ENCODE measurements around the gene PPM1K. TPM values are rescaled to one million over a fixed set of nuclear protein-coding genes. Genes with fewer than 3 reads are reported as not detected.

The PPM1K gene
- total RNA-seq, 4 donors from 2014 or later, result 7.8 to 10.5 (median 9.2) TPM

- no peak for TF ChIP-seq EP300 (IDR thresholded peaks at IDR 0.05)
- no peak for TF ChIP-seq CTCF (IDR thresholded peaks at IDR 0.05)
- Histone ChIP-seq H3K36me3 (no peaks in the 10 kb centered on the region), H3K9me3 (no peaks in the 10 kb centered on the region), H3K27me3 (no peaks in the 10 kb centered on the region), H3K4me3 (no peak overlapping the region), H3K27ac (no peak overlapping the region), H3K4me1 (no peaks in the 10 kb centered on the region)
- no peak for DNase-seq (ENCODE audit: low spot score in 2 of 2)
- 89% methylated on average over 8 of the region's 8 CpGs for WGBS
Observed at GRCh38 chr4:88276952-88277710, 7.2 kb downstream of the PPM1K start.

- no peak for DNase-seq (ENCODE audit: low spot score in 2 of 2)
- H3K27me3 ChIP-seq, result no peaks in the 10 kb centered on the region
- H3K36me3 ChIP-seq, result no peaks in the 10 kb centered on the region
- no peak overlapping the region for H3K4me3 ChIP-seq
- no peaks in the 10 kb centered on the region for H3K9me3 ChIP-seq
- no peaks in the 10 kb centered on the region for H3K4me1 ChIP-seq
- TF ChIP-seq POLR2A (IDR thresholded peaks at IDR 0.05) (no peak), CTCF (IDR thresholded peaks at IDR 0.05) (no peak), POLR2AphosphoS5 (IDR thresholded peaks at IDR 0.05) (no peak), EP300 (IDR thresholded peaks at IDR 0.05) (no peak)
- H3K27ac ChIP-seq, result no peak overlapping the region
- 77% methylated on average over 4 of the region's 4 CpGs for WGBS
Observed at GRCh38 chr4:88275949-88276515, 8.3 kb downstream of the PPM1K start.

- WGBS, result 52% methylated on average over 1 of the region's 1 CpG
Observed at GRCh38 chr4:88275516-88275915, 8.8 kb downstream of the PPM1K start.

GRCh38 chr4:88268913-88269312, 15.4 kb downstream of the PPM1K start:
- H3K9me3 ChIP-seq, result no peaks in the 10 kb centered on the region
- H3K27ac ChIP-seq, result no peak overlapping the region
- no peak overlapping the region for H3K4me3 ChIP-seq
- 94% methylated on average over 1 of the region's 1 CpG for WGBS
- peaks cover 33% of the 10 kb centered on the region for H3K36me3 ChIP-seq
- TF ChIP-seq POLR2AphosphoS5 (IDR thresholded peaks at IDR 0.05) (no peak), CTCF (IDR thresholded peaks at IDR 0.05) (no peak), EP300 (IDR thresholded peaks at IDR 0.05) (no peak), POLR2A (IDR thresholded peaks at IDR 0.05) (no peak)
- no peaks in the 10 kb centered on the region for H3K27me3 ChIP-seq
- H3K4me1 ChIP-seq, result no peaks in the 10 kb centered on the region
- DNase-seq (ENCODE audit: low spot score in 2 of 2), result no peak

More at GRCh38 chr4:88275516-88275915, 8.8 kb downstream of the PPM1K start:
- Histone ChIP-seq H3K4me1 (no peaks in the 10 kb centered on the region), H3K4me3 (no peak overlapping the region), H3K27ac (no peak overlapping the region), H3K9me3 (no peaks in the 10 kb centered on the region), H3K36me3 (no peaks in the 10 kb centered on the region), H3K27me3 (no peaks in the 10 kb centered on the region)
- TF ChIP-seq EP300 (IDR thresholded peaks at IDR 0.05), result no peak
- TF ChIP-seq CTCF (IDR thresholded peaks at IDR 0.05), result no peak
- no peak for TF ChIP-seq POLR2AphosphoS5 (IDR thresholded peaks at IDR 0.05)
- TF ChIP-seq POLR2A (IDR thresholded peaks at IDR 0.05), result no peak
- DNase-seq (ENCODE audit: low spot score in 2 of 2), result no peak

- Histone ChIP-seq H3K27ac (no peak overlapping the region), H3K27me3 (no peaks in the 10 kb centered on the region), H3K4me3 (no peak overlapping the region), H3K4me1 (no peaks in the 10 kb centered on the region), H3K9me3 (no peaks in the 10 kb centered on the region), H3K36me3 (peaks cover 41% of the 10 kb centered on the region)
- DNase-seq (ENCODE audit: low spot score in 2 of 2), result no peak
- TF ChIP-seq POLR2AphosphoS5 (IDR thresholded peaks at IDR 0.05), result no peak
- no peak for TF ChIP-seq CTCF (IDR thresholded peaks at IDR 0.05)
- no peak for TF ChIP-seq EP300 (IDR thresholded peaks at IDR 0.05)
- TF ChIP-seq POLR2A (IDR thresholded peaks at IDR 0.05), result no peak
- 94% methylated on average over 1 of the region's 1 CpG for WGBS
Observed at GRCh38 chr4:88264336-88264735, 20.0 kb downstream of the PPM1K start.
